IMR-90 (cell line): ENCODE measurements around the gene TPX2. TPM values are rescaled to one million over a fixed set of nuclear protein-coding genes. Genes with fewer than 3 reads are reported as not detected.

Experiments
- ATAC-seq: fragments of 200-7000 bp; cut with Tn5 transposase; 2 replicates; pipeline ENCODE4 v1.9.1; 2020; ENCODE audit warnings: low read depth, mild to moderate bottlenecking, moderate library complexity
- BruUV-seq: library from RNA; stranded (reverse); fragments of 400-500 nt; replicated peaks from 2 replicates; lab custom pipeline; 2021; lab: Mats Ljungman, UMichigan
- CTCF ChIA-PET: fragments of 300-600 bp; formaldehyde crosslinking; extraction: SDS; loops from one replicate; lab custom pipeline; 2021; ENCODE audit warnings: antibody characterized with exemption; lab: Yijun Ruan, JAX
- POLR2A ChIA-PET: fragments of 300-600 bp; sonication (Branson Sonifier 250); formaldehyde crosslinking; loops from one replicate; lab custom pipeline; 2022; ENCODE audit warnings: antibody characterized with exemption; ENCODE audit not compliant: unreplicated experiment; lab: Charles Lee
- DNase-seq: peaks from one replicate; pipeline ENCODE4 v3.0.0; 2013
- H2AFZ ChIP-seq: replicated peaks from 2 replicates; pipeline ENCODE3; 2013; ENCODE audit warnings: low read length, mild to moderate bottlenecking; ENCODE audit not compliant: poor library complexity
- H2AK5ac ChIP-seq: 2 replicates; pipeline ENCODE4 v1.6.1; 2013; ENCODE audit warnings: low read depth, low read length, inconsistent platforms
- H2AK9ac ChIP-seq: replicated peaks from 2 replicates; pipeline ENCODE3; 2013; ENCODE audit warnings: mild to moderate bottlenecking, low read depth, low read length, moderate library complexity; ENCODE audit not compliant: poor library complexity
- H2BK120ac ChIP-seq: 2 replicates; pipeline ENCODE4 v1.6.1; 2013; ENCODE audit warnings: low read depth, low read length, inconsistent platforms
- H2BK15ac ChIP-seq: 3 replicates; pipeline ENCODE4 v1.6.1; 2013; ENCODE audit warnings: low read depth, low read length, inconsistent platforms
- H2BK20ac ChIP-seq: 2 replicates; pipeline ENCODE4 v1.6.1; 2013; ENCODE audit warnings: low read depth, mild to moderate bottlenecking, inconsistent platforms, low read length, moderate library complexity
- H2BK5ac ChIP-seq: 2 replicates; pipeline ENCODE4 v1.6.1; 2013; ENCODE audit warnings: mild to moderate bottlenecking, low read depth, low read length, inconsistent platforms; ENCODE audit not compliant: poor library complexity, severe bottlenecking
- H3K14ac ChIP-seq: replicated peaks from 2 replicates; pipeline ENCODE4 v1.6.1; 2013; ENCODE audit warnings: low read depth, low read length, inconsistent platforms
- H3K18ac ChIP-seq: 2 replicates; pipeline ENCODE4 v1.6.1; 2013; ENCODE audit warnings: low read depth, low read length, control low read depth
- H3K23ac ChIP-seq: 2 replicates; pipeline ENCODE4 v1.6.1; 2013; ENCODE audit warnings: low read depth, low read length, inconsistent platforms
- H3K27ac ChIP-seq: 2 replicates; pipeline ENCODE4 v1.5.1; 2013; ENCODE audit warnings: mild to moderate bottlenecking, control low read depth, low read length; ENCODE audit not compliant: insufficient read depth
- H3K27me3 ChIP-seq: 2 replicates; pipeline ENCODE4 v1.6.1; 2013; ENCODE audit warnings: low read length; ENCODE audit not compliant: control insufficient read depth, insufficient read depth
- H3K36me3 ChIP-seq: 2 replicates; pipeline ENCODE4 v1.6.1; 2013; ENCODE audit warnings: low read length, mixed read lengths; ENCODE audit not compliant: control insufficient read depth, insufficient read depth
- H3K4ac ChIP-seq: 2 replicates; pipeline ENCODE4 v1.6.1; 2013; ENCODE audit warnings: low read depth, low read length, inconsistent platforms
- H3K4me1 ChIP-seq: 2 replicates; pipeline ENCODE4 v1.6.1; 2013; ENCODE audit warnings: low read length, mixed read lengths; ENCODE audit not compliant: control insufficient read depth, insufficient read depth
- H3K4me2 ChIP-seq: 2 replicates; pipeline ENCODE4 v1.6.1; 2013; ENCODE audit warnings: low read depth, mild to moderate bottlenecking, control low read depth, low read length, moderate library complexity
- H3K4me3 ChIP-seq: 2 replicates; pipeline ENCODE4 v1.5.1; 2013; ENCODE audit warnings: low read depth, mild to moderate bottlenecking, control low read depth, low read length, moderate library complexity; ENCODE audit not compliant: insufficient read depth
- H3K56ac ChIP-seq: 2 replicates; pipeline ENCODE4 v1.6.1; 2013; ENCODE audit warnings: low read length, inconsistent platforms; ENCODE audit not compliant: insufficient read depth; ENCODE audit errors: extremely low read depth
- H3K79me1 ChIP-seq, 2 experiments: 2 replicates each; pipeline ENCODE4 v1.6.1; 2013; ENCODE audit warnings: low read length in 2 of 2, inconsistent platforms in 1 of 2, low read depth in 1 of 2
- H3K9ac ChIP-seq: 2 replicates; pipeline ENCODE4 v1.6.1; 2013; ENCODE audit warnings: low read depth, low read length, control low read depth
- H3K9me1 ChIP-seq: 2 replicates; pipeline ENCODE4 v1.6.1; 2013; ENCODE audit warnings: low read length, inconsistent platforms; ENCODE audit not compliant: insufficient read depth
- H3K9me3 ChIP-seq: 2 replicates; pipeline ENCODE4 v1.6.1; 2013; ENCODE audit warnings: low read length; ENCODE audit not compliant: control insufficient read depth, insufficient read depth
- H4K20me1 ChIP-seq: 2 replicates; pipeline ENCODE4 v1.6.1; 2013; ENCODE audit warnings: low read length, inconsistent platforms; ENCODE audit not compliant: insufficient read depth
- H4K5ac ChIP-seq: 2 replicates; pipeline ENCODE4 v1.6.1; 2013; ENCODE audit warnings: mild to moderate bottlenecking, low read depth, low read length, control low read depth
- H4K8ac ChIP-seq, 2 experiments: 2 replicates each; pipeline ENCODE4 v1.6.1; 2013; ENCODE audit warnings: low read depth in 2 of 2, low read length in 2 of 2, control low read depth in 1 of 2, inconsistent platforms in 1 of 2
- H4K91ac ChIP-seq: 2 replicates; pipeline ENCODE4 v1.6.1; 2013; ENCODE audit warnings: low read depth, low read length, inconsistent platforms; ENCODE audit not compliant: insufficient read depth
- CEBPB ChIP-seq: IDR thresholded peaks from 2 replicates; pipeline ENCODE4 v1.6.1; 2012; ENCODE audit warnings: low read depth, low read length, improper control_type of control experiment
- CHD1 ChIP-seq: IDR thresholded peaks from 2 replicates; pipeline ENCODE4 v1.6.1; 2012; ENCODE audit warnings: low read depth, low read length, improper control_type of control experiment
- CTCF ChIP-seq: conservative IDR thresholded peaks from 2 replicates; pipeline ENCODE4 v1.5.1; 2012; ENCODE audit warnings: mild to moderate bottlenecking, low read depth, low read length, improper control_type of control experiment
- FOS ChIP-seq: fragments of 150-350 bp; IDR thresholded peaks from 2 replicates; pipeline ENCODE4 v1.6.1; 2016; ENCODE audit warnings: low read depth, low read length
- MAZ ChIP-seq: IDR thresholded peaks from 2 replicates; pipeline ENCODE4 v1.6.1; 2012; ENCODE audit warnings: low read depth, mild to moderate bottlenecking, low read length, improper control_type of control experiment, moderate library complexity, borderline replicate concordance
- MXI1 ChIP-seq: IDR thresholded peaks from 2 replicates; pipeline ENCODE4 v1.6.1; 2012; ENCODE audit warnings: low read depth, mild to moderate bottlenecking, low read length, moderate library complexity, borderline replicate concordance
- NFE2L2 ChIP-seq: fragments of 150-350 bp; IDR thresholded peaks from 2 replicates; pipeline ENCODE4 v1.6.1; 2016; ENCODE audit warnings: low read depth, mild to moderate bottlenecking, low read length
- POLR2A ChIP-seq: IDR thresholded peaks from 2 replicates; pipeline ENCODE4 v1.6.1; 2012; ENCODE audit warnings: mild to moderate bottlenecking, low read depth, low read length
- RAD21 ChIP-seq: IDR thresholded peaks from 2 replicates; pipeline ENCODE4 v1.6.1; 2012; ENCODE audit warnings: low read length, improper control_type of control experiment
- RCOR1 ChIP-seq: IDR thresholded peaks from 2 replicates; pipeline ENCODE4 v1.6.1; 2012; ENCODE audit warnings: mild to moderate bottlenecking, low read length, improper control_type of control experiment; ENCODE audit not compliant: insufficient replicate concordance
- SMC3 ChIP-seq: fragments of 150-350 bp; IDR thresholded peaks from 2 replicates; pipeline ENCODE4 v1.6.1; 2016; ENCODE audit warnings: low read depth, mild to moderate bottlenecking, antibody characterized with exemption, low read length, moderate library complexity
- USF2 ChIP-seq: fragments of 150-350 bp; IDR thresholded peaks from 2 replicates; pipeline ENCODE4 v1.6.1; 2017; ENCODE audit warnings: mild to moderate bottlenecking, antibody characterized with exemption, low read length, low read depth
- WGBS, 2 experiments: methylation state at CpG; one replicate each; pipeline versions ENCODE4 v1.1.5 to v1.1.7; 2013; ENCODE audit warnings: missing lambda C conversion rate in 2 of 2; ENCODE audit not compliant: insufficient read length in 1 of 2; ENCODE audit errors: extremely low coverage in 2 of 2; 5-methylcytosine and 5-hydroxymethylcytosine counted together
- dilution Hi-C: fragments of 300-500 bp; cut with HindIII; formaldehyde crosslinking; loops from one replicate; pipeline ENCODE4 v1.14.3; 2018; ENCODE audit warnings: low sequenced_read_pairs; ENCODE audit not compliant: unreplicated experiment
- in situ Hi-C: fragments of 300-500 bp; cut with MboI; formaldehyde crosslinking; loops from 3 replicates; pipeline ENCODE4 v1.14.3; 2019; ENCODE audit warnings: low sequenced_read_pairs, inconsistent platforms, mixed read lengths
- intact Hi-C: fragments of 100-400 bp; cut with micrococcal nuclease; formaldehyde crosslinking; loops from 2 replicates; pipeline ENCODE4 v1.10.0; 2022
- polyA plus RNA-seq, 3 experiments: library from polyadenylated mRNA; depleted of rRNA; stranded (reverse); fragments of >200 nt; gene quantifications; 2 replicates each; pipeline ENCODE4 v1.2.3, GENCODE V29; 2012; ENCODE audit warnings: low replicate concordance in 1 of 3
- total RNA-seq: library from RNA; depleted of rRNA; stranded (reverse); fragments of >200 nt; gene quantifications from 2 replicates; pipeline ENCODE4 v1.2.3, GENCODE V29; 2012

The TPX2 gene
- total and polyA plus RNA-seq, 2 of the 4 experiments (the other 2 are of a cell fraction) = 28.5 to 72.2 TPM

GRCh38 chr20:31839782-31840487 is 100.8 kb downstream of the TPX2 start (continued):
- TF ChIP-seq SMC3 = no peak

- Histone ChIP-seq H2AK5ac (peak overlapping the region; percentile 74), H2BK5ac (no peak overlapping the region), H3K27ac (no peak overlapping the region), H3K9me1 (peaks cover 30% of the 10 kb centered on the region), H3K9ac (no peak overlapping the region), H4K8ac (no peak overlapping the region), H3K4me1 (peaks cover 25% of the 10 kb centered on the region), H3K18ac (no peak overlapping the region), H4K20me1 (peaks cover 25% of the 10 kb centered on the region), H2AK9ac (peak overlapping the region; percentile 26), H2AFZ (no peak overlapping the region), H3K9me3 (no peaks in the 10 kb centered on the region), H2BK15ac (no peak overlapping the region), H3K27me3 (no peaks in the 10 kb centered on the region; the same call in 1 of the 2 replicates), H3K79me1 (0 out of 4 replicates have a peak, but pooled peaks cover 0 to 4% of the 10 kb centered on the region in 2 experiments), H3K23ac (no peak overlapping the region), H4K5ac (no peak overlapping the region), H3K56ac (no peak overlapping the region), H3K4ac (peak overlapping the region; percentile 65), H3K36me3 (no peaks in the 10 kb centered on the region), H4K91ac (no peak overlapping the region; the same call in 1 of the 2 replicates), H2BK20ac (peak overlapping the region; percentile 46; the same call in 1 of the 2 replicates), H3K4me2 (no peak overlapping the region), H2BK120ac (no peak overlapping the region), H3K14ac (no peak overlapping the region), H3K4me3 (no peak overlapping the region)
- POLR2A ChIA-PET = no interaction called here
- BruUV-seq = no TSS peak
- in situ Hi-C loops = loop anchor here (25.0 kb wide), 2 partner anchors 646 to 821 kb away; partner anchors contain the start of gene C20orf203
- dilution Hi-C loops = no loop called here
- DNase-seq (no peak), ATAC-seq (no peak)
- intact Hi-C loops = no loop called here
- CTCF ChIA-PET = no interaction called here
- no CpG with 5 or more reads among the region's 15 CpGs for WGBS, 2 experiments
- no peak for TF ChIP-seq POLR2A
- no peak for TF ChIP-seq SMC3
- TF ChIP-seq CHD1 = no peak
- no peak for TF ChIP-seq FOS
- no peak for TF ChIP-seq NFE2L2
- no peak for TF ChIP-seq MAZ
- TF ChIP-seq RCOR1 = no peak
- TF ChIP-seq USF2 = no peak
- no peak for TF ChIP-seq MXI1
- TF ChIP-seq CEBPB = no peak
- TF ChIP-seq CTCF = no peak
- no peak for TF ChIP-seq RAD21
Observed at GRCh38 chr20:31840906-31841816, 102.1 kb downstream of the TPX2 start.
